CD14-positive monocyte (primary cell): ENCODE measurements around the gene CORO2A. TPM values are rescaled to one million over a fixed set of nuclear protein-coding genes. Genes with fewer than 3 reads are reported as not detected.

Experiments
- DNase-seq, 3 donors: peaks; one replicate each; pipeline ENCODE4 v3.0.0-alpha.2; 2011 to 2022
- H2AFZ ChIP-seq: 2 replicates; pipeline ENCODE4 v1.6.0; 2012; ENCODE audit warnings: mild to moderate bottlenecking, low read depth, low read length, inconsistent platforms; ENCODE audit not compliant: insufficient read depth, poor library complexity, severe bottlenecking
- H3K27ac ChIP-seq, 2 donors: 1 replicate in 1 of 2; 2 replicates in 1 of 2; pipeline ENCODE4 v1.5.1; 2012 to 2013; ENCODE audit warnings: low read length in 2 of 2, control low read depth in 1 of 2, inconsistent platforms in 1 of 2, low read depth in 1 of 2, mild to moderate bottlenecking in 1 of 2
- H3K27me3 ChIP-seq, 2 donors: one replicate each; pipeline versions ENCODE4 v1.6.0 to v1.6.1; 2011 to 2013; ENCODE audit warnings: low read length in 2 of 2; ENCODE audit not compliant: control insufficient read depth in 2 of 2, insufficient read depth in 2 of 2
- H3K36me3 ChIP-seq, 2 donors: replicated peaks in 1 of 2; 1 replicate in 1 of 2; 2 replicates in 1 of 2; pipeline versions ENCODE4 v1.5.1 to v1.6.1; 2012 to 2013; ENCODE audit warnings: low read length in 2 of 2, control low read depth in 1 of 2, inconsistent platforms in 1 of 2, mild to moderate bottlenecking in 1 of 2; ENCODE audit not compliant: insufficient read depth in 2 of 2, control insufficient read depth in 1 of 2
- H3K4me1 ChIP-seq, 2 donors: 1 replicate in 1 of 2; 2 replicates in 1 of 2; pipeline versions ENCODE4 v1.5.1 to v1.6.1; 2012 to 2013; ENCODE audit warnings: low read length in 2 of 2, control low read depth in 1 of 2, inconsistent platforms in 1 of 2, mild to moderate bottlenecking in 1 of 2, moderate library complexity in 1 of 2; ENCODE audit not compliant: insufficient read depth in 2 of 2, control insufficient read depth in 1 of 2
- H3K4me2 ChIP-seq: replicated peaks from 2 replicates; pipeline ENCODE3; 2012; ENCODE audit warnings: low read length, moderate library complexity, mild to moderate bottlenecking; ENCODE audit not compliant: poor library complexity, severe bottlenecking; ENCODE audit errors: extremely low read depth
- H3K4me3 ChIP-seq, 3 experiments: fragments of 200-600 bp in 1 of 3; sonication (generic) in 1 of 3; replicated peaks in 1 of 3; 1 replicate in 2 of 3; 2 replicates in 1 of 3; pipeline ENCODE4 v1.5.1; 2011 to 2013; ENCODE audit warnings: low read length in 3 of 3, mild to moderate bottlenecking in 3 of 3, control low read depth in 2 of 3, low read depth in 2 of 3, inconsistent platforms in 1 of 3, moderate library complexity in 1 of 3
- H3K79me2 ChIP-seq: 2 replicates; pipeline ENCODE4 v1.6.0; 2012; ENCODE audit warnings: mild to moderate bottlenecking, control low read depth, inconsistent platforms, low read length, moderate library complexity; ENCODE audit not compliant: insufficient read depth
- H3K9ac ChIP-seq: 2 replicates; pipeline ENCODE4 v1.6.0; 2017; ENCODE audit warnings: low read length, mild to moderate bottlenecking; ENCODE audit not compliant: insufficient read depth, poor library complexity, severe bottlenecking
- H3K9me3 ChIP-seq, 2 donors: replicated peaks in 1 of 2; 1 replicate in 1 of 2; 2 replicates in 1 of 2; pipeline versions ENCODE4 v1.5.1 to v1.6.1; 2012 to 2013; ENCODE audit warnings: low read length in 2 of 2, control low read depth in 1 of 2; ENCODE audit not compliant: control insufficient read depth in 1 of 2, insufficient read depth in 1 of 2
- H4K20me1 ChIP-seq: 2 replicates; pipeline ENCODE4 v1.6.0; 2012; ENCODE audit warnings: mild to moderate bottlenecking, low read length, control low read depth, moderate library complexity; ENCODE audit not compliant: insufficient read depth
- H3K27ac Mint-ChIP-seq, 7 donors: one replicate each; pipeline ENCODE4 v1.8.0; 2020; ENCODE audit warnings: mild to moderate bottlenecking in 7 of 7, mixed read lengths in 7 of 7, moderate library complexity in 6 of 7, inconsistent platforms in 2 of 7
- H3K27me3 Mint-ChIP-seq, 3 donors: one replicate each; pipeline ENCODE4 v1.8.0; 2021 to 2022; ENCODE audit warnings: low read depth in 3 of 3, mild to moderate bottlenecking in 3 of 3, mixed read lengths in 3 of 3, moderate library complexity in 3 of 3, inconsistent platforms in 1 of 3
- H3K36me3 Mint-ChIP-seq, 2 donors: one replicate each; pipeline ENCODE4 v1.8.0; 2020; ENCODE audit warnings: mixed read lengths in 2 of 2, inconsistent platforms in 1 of 2, mild to moderate bottlenecking in 1 of 2
- H3K4me1 Mint-ChIP-seq: one replicate; pipeline ENCODE4 v1.8.0; 2020; ENCODE audit warnings: mild to moderate bottlenecking, mixed read lengths
- H3K4me3 Mint-ChIP-seq, 2 donors: one replicate each; pipeline ENCODE4 v1.8.0; 2020; ENCODE audit warnings: mild to moderate bottlenecking in 2 of 2, mixed read lengths in 2 of 2, moderate library complexity in 1 of 2
- H3K9me3 Mint-ChIP-seq, 7 donors: one replicate each; pipeline ENCODE4 v1.8.0; 2020 to 2022; ENCODE audit warnings: mixed read lengths in 7 of 7, mild to moderate bottlenecking in 6 of 7, moderate library complexity in 6 of 7, inconsistent platforms in 2 of 7
- WGBS: methylation state at CpG from one replicate; pipeline ENCODE4 v1.1.5; 2013; ENCODE audit warnings: missing lambda C conversion rate; ENCODE audit not compliant: insufficient coverage; 5-methylcytosine and 5-hydroxymethylcytosine counted together
- intact Hi-C, 2 donors: fragments of 100-400 bp; cut with micrococcal nuclease; formaldehyde crosslinking; loops; one replicate each; pipeline versions ENCODE4 v1.15.0 to v1.15.1; 2023
- polyA plus RNA-seq, 3 donors: library from polyadenylated mRNA; depleted of rRNA in 1 of 3; unstranded in 2 of 3; stranded (reverse) in 1 of 3; fragments of 300-500 nt in 2 of 3; fragments of >200 nt in 1 of 3; fragmentation: Illumina TruSeq in 2 of 3; gene quantifications; 1 replicate in 2 of 3; 2 replicates in 1 of 3; pipeline ENCODE4 v1.2.3, GENCODE V29; 2012 to 2021
- TF ChIP-seq, protein P1 (sequence below): fragments of 200-600 bp; IDR thresholded peaks from one replicate; pipeline ENCODE4 v1.8.0; 2022; ENCODE audit warnings: antibody characterized with exemption, mild to moderate bottlenecking

The CORO2A gene
- polyA plus RNA-seq, 3 donors: 1.2 to 3.5 (median 2.1) TPM

DNA sequence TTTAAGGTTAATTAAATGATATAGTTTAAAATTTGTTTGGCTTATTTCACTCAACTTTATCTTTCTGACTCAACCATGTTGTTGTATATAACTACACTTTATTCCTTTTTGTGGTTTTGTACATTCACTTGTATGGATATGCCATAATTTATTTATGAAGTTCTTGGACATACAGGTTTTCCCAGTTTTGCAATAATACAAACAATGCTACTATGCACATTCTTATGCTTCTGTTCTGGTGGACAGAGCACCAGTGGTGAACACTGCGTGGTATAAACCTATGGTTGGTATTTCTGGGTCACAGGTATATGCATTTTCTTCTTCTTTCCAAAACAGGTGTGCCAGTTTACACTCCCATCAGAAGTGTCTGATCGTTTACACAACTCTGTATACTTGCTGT lies 37.8 kb downstream of the CORO2A start:
- H3K4me3 Mint-ChIP-seq: no peak overlapping the region
- no peak for DNase-seq
- H3K4me1 Mint-ChIP-seq: peaks cover 27% of the 10 kb centered on the region
- no peaks in the 10 kb centered on the region for H3K9me3 ChIP-seq
- intact Hi-C loops: no loop called here
- no peaks in the 10 kb centered on the region for H4K20me1 ChIP-seq
- no peak overlapping the region for H3K9ac ChIP-seq
- no peak overlapping the region for H3K4me2 ChIP-seq
- H3K27ac ChIP-seq: no peak overlapping the region
- WGBS: no CpG with 5 or more reads among the region's 2 CpGs
- H3K4me1 ChIP-seq: peaks cover 11% of the 10 kb centered on the region in 2 donors
- peaks cover 31 to 49% of the 10 kb centered on the region in 2 donors for H3K36me3 Mint-ChIP-seq
- no peak overlapping the region for H3K27ac Mint-ChIP-seq
- H3K4me3 ChIP-seq: no peak overlapping the region
- no peaks in the 10 kb centered on the region for H3K79me2 ChIP-seq
- peaks cover 0 to 2% (median 0%) of the 10 kb centered on the region in 7 donors for H3K9me3 Mint-ChIP-seq
- no peaks in the 10 kb centered on the region for H3K27me3 ChIP-seq
- no peak overlapping the region for H2AFZ ChIP-seq
- peaks cover 0 to 14% of the 10 kb centered on the region in 2 donors for H3K36me3 ChIP-seq
- peaks cover 0 to 1% (median 0%) of the 10 kb centered on the region in 3 donors for H3K27me3 Mint-ChIP-seq
- TF ChIP-seq, protein P1, sequence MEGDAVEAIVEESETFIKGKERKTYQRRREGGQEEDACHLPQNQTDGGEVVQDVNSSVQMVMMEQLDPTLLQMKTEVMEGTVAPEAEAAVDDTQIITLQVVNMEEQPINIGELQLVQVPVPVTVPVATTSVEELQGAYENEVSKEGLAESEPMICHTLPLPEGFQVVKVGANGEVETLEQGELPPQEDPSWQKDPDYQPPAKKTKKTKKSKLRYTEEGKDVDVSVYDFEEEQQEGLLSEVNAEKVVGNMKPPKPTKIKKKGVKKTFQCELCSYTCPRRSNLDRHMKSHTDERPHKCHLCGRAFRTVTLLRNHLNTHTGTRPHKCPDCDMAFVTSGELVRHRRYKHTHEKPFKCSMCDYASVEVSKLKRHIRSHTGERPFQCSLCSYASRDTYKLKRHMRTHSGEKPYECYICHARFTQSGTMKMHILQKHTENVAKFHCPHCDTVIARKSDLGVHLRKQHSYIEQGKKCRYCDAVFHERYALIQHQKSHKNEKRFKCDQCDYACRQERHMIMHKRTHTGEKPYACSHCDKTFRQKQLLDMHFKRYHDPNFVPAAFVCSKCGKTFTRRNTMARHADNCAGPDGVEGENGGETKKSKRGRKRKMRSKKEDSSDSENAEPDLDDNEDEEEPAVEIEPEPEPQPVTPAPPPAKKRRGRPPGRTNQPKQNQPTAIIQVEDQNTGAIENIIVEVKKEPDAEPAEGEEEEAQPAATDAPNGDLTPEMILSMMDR: no peak

DNA sequence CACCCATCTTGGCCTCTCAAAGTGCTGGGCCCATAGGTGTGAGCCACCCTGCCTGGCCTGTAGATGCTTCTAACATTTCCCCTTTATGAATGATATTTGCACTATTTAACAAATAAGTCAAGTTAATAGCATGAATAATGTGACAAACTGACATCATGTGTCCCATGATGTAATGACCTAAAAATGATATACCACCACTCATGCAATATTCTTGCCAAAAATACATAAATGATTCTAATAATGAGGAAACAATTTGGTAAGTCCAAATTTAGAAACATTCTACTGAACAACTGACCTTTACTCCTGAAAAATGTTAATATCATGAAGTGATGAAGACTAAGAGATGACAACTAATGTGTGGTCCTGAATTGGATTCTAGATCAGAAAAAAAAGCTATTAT lies 39.9 kb downstream of the CORO2A start:
- H3K27ac ChIP-seq: no peak overlapping the region
- no peak for DNase-seq
- H3K9me3 ChIP-seq: no peaks in the 10 kb centered on the region
- peaks cover 11% of the 10 kb centered on the region in 2 donors for H3K4me1 ChIP-seq
- H3K9ac ChIP-seq: no peak overlapping the region
- H3K4me3 ChIP-seq: no peak overlapping the region
- H3K36me3 Mint-ChIP-seq: peaks cover 35 to 59% of the 10 kb centered on the region in 2 donors
- no peaks in the 10 kb centered on the region for H3K27me3 ChIP-seq
- H3K27me3 Mint-ChIP-seq: peaks cover 0 to 1% (median 0%) of the 10 kb centered on the region in 3 donors
- H4K20me1 ChIP-seq: no peaks in the 10 kb centered on the region
- TF ChIP-seq, protein P1: no peak
- intact Hi-C loops: no loop called here
- H3K79me2 ChIP-seq: no peaks in the 10 kb centered on the region
- H3K9me3 Mint-ChIP-seq: peaks cover 0 to 2% (median 0%) of the 10 kb centered on the region in 7 donors
- H3K27ac Mint-ChIP-seq: no peak overlapping the region
- no peak overlapping the region for H3K4me3 Mint-ChIP-seq
- peaks cover 0 to 20% of the 10 kb centered on the region in 2 donors for H3K36me3 ChIP-seq
- H3K4me2 ChIP-seq: no peak overlapping the region
- no peak overlapping the region for H2AFZ ChIP-seq
- H3K4me1 Mint-ChIP-seq: peaks cover 21% of the 10 kb centered on the region
